MM.1S (cell line): ENCODE measurements around the gene MYOZ2.

Experiments
- DNase-seq: peaks from one replicate; pipeline ENCODE4 v3.0.0-alpha.2; 2015
- H2AFZ ChIP-seq: fragments of 300-600 bp; sonication (generic); 2 replicates; pipeline ENCODE4 v1.6.0; 2016; ENCODE audit warnings: antibody characterized with exemption, low read length
- H3F3A ChIP-seq: fragments of 300-600 bp; sonication (generic); 2 replicates; pipeline ENCODE4 v1.6.1; 2016; ENCODE audit warnings: mild to moderate bottlenecking, antibody characterized with exemption, low read length, moderate library complexity, mixed read lengths; ENCODE audit not compliant: insufficient read depth
- H3K27ac ChIP-seq: fragments of 300-600 bp; sonication (generic); 2 replicates; pipeline ENCODE4 v1.5.1; 2016; ENCODE audit warnings: mild to moderate bottlenecking, low read length
- H3K27me3 ChIP-seq: fragments of 300-600 bp; sonication (generic); replicated peaks from 2 replicates; pipeline ENCODE4 v1.6.0; 2016; ENCODE audit warnings: low read length; ENCODE audit not compliant: insufficient read depth
- H3K36me3 ChIP-seq: fragments of 300-600 bp; sonication (generic); replicated peaks from 2 replicates; pipeline ENCODE4 v1.6.1; 2016; ENCODE audit warnings: mild to moderate bottlenecking, low read length, mixed read lengths; ENCODE audit not compliant: insufficient read depth
- H3K4me1 ChIP-seq: fragments of 300-600 bp; sonication (generic); 2 replicates; pipeline ENCODE4 v1.6.1; 2016; ENCODE audit warnings: low read length, mixed read lengths
- H3K4me2 ChIP-seq: fragments of 300-600 bp; sonication (generic); 2 replicates; pipeline ENCODE4 v1.6.0; 2016; ENCODE audit warnings: low read depth, low read length
- H3K4me3 ChIP-seq: fragments of 300-600 bp; sonication (generic); 2 replicates; pipeline ENCODE4 v1.5.1; 2016; ENCODE audit warnings: low read length, mixed read lengths
- H3K79me2 ChIP-seq: fragments of 300-600 bp; sonication (generic); 2 replicates; pipeline ENCODE4 v1.6.1; 2016; ENCODE audit warnings: mixed run types, low read length, mixed read lengths
- H3K9ac ChIP-seq: fragments of 300-600 bp; sonication (generic); 2 replicates; pipeline ENCODE4 v1.6.1; 2016; ENCODE audit warnings: low read length, mixed read lengths
- H3K9me2 ChIP-seq: fragments of 300-600 bp; sonication (generic); replicated peaks from 2 replicates; pipeline ENCODE4 v1.6.1; 2016; ENCODE audit warnings: mild to moderate bottlenecking, low read length, mixed read lengths; ENCODE audit not compliant: insufficient read depth
- H3K9me3 ChIP-seq: fragments of 300-600 bp; sonication (generic); replicated peaks from 2 replicates; pipeline ENCODE4 v1.6.1; 2016; ENCODE audit warnings: mild to moderate bottlenecking, low read length, mixed read lengths; ENCODE audit not compliant: insufficient read depth
- H4K20me1 ChIP-seq: fragments of 300-600 bp; sonication (generic); 2 replicates; pipeline ENCODE4 v1.6.1; 2016; ENCODE audit warnings: mild to moderate bottlenecking, low read length, moderate library complexity, mixed read lengths; ENCODE audit not compliant: insufficient read depth
- EZH2 ChIP-seq: fragments of 300-600 bp; sonication (generic); optimal IDR thresholded peaks from 2 replicates; pipeline ENCODE3; 2017; ENCODE audit warnings: low read depth, mild to moderate bottlenecking, antibody characterized with exemption, low read length, mixed read lengths
- EZH2phosphoT487 ChIP-seq: fragments of 300-600 bp; sonication (generic); IDR thresholded peaks from 2 replicates; pipeline ENCODE4 v1.6.1; 2018; ENCODE audit warnings: antibody characterized with exemption, low read length
- TF ChIP-seq, protein P1 (sequence below): fragments of 300-600 bp; sonication (generic); IDR thresholded peaks from 2 replicates; pipeline ENCODE4 v1.5.1; 2016; ENCODE audit warnings: antibody characterized with exemption, low read length, mixed read lengths

MYOZ2 gene

DNA sequence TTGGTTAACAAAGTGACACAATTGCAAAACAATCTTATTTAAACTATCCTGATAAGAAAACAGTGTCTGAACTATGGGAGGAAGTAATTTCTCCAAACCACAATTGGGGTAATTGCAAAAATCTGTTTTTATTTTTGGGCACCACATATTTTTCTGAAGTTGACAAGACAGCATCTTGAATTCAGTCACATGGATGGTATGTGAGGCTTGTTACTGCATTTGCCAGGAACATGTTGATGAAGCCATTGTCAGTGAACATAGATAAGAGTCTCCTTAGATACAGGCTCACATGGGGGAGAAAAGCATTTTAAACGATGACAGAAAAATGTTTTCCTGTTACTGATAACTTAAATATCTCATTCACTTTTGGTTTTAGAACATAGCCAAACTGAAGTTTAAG is 71.4 kb downstream of the MYOZ2 start:
- Histone ChIP-seq H3K36me3 (no peaks in the 10 kb centered on the region), H3K9ac (no peak overlapping the region), H4K20me1 (no peaks in the 10 kb centered on the region), H3K4me1 (peaks cover 5% of the 10 kb centered on the region; the same call in 1 of the 2 replicates), H3K79me2 (no peaks in the 10 kb centered on the region), H3K27ac (no peak overlapping the region), H3K9me3 (no peaks in the 10 kb centered on the region), H2AFZ (no peak overlapping the region), H3K27me3 (no peaks in the 10 kb centered on the region), H3K4me2 (no peak overlapping the region), H3F3A (peaks cover 6% of the 10 kb centered on the region), H3K9me2 (no peaks in the 10 kb centered on the region), H3K4me3 (no peak overlapping the region)
- no peak for DNase-seq
- no peak for TF ChIP-seq EZH2phosphoT487
- TF ChIP-seq EZH2, result no peak
- TF ChIP-seq, protein P1, sequence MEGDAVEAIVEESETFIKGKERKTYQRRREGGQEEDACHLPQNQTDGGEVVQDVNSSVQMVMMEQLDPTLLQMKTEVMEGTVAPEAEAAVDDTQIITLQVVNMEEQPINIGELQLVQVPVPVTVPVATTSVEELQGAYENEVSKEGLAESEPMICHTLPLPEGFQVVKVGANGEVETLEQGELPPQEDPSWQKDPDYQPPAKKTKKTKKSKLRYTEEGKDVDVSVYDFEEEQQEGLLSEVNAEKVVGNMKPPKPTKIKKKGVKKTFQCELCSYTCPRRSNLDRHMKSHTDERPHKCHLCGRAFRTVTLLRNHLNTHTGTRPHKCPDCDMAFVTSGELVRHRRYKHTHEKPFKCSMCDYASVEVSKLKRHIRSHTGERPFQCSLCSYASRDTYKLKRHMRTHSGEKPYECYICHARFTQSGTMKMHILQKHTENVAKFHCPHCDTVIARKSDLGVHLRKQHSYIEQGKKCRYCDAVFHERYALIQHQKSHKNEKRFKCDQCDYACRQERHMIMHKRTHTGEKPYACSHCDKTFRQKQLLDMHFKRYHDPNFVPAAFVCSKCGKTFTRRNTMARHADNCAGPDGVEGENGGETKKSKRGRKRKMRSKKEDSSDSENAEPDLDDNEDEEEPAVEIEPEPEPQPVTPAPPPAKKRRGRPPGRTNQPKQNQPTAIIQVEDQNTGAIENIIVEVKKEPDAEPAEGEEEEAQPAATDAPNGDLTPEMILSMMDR, result no peak

- no peak for TF ChIP-seq EZH2phosphoT487
- no peaks in the 10 kb centered on the region for H3K9me3 ChIP-seq
- no peak overlapping the region for H3K27ac ChIP-seq
- no peaks in the 10 kb centered on the region for H3K36me3 ChIP-seq
- no peak overlapping the region for H3K4me2 ChIP-seq
- H2AFZ ChIP-seq, result no peak overlapping the region
- H4K20me1 ChIP-seq, result no peaks in the 10 kb centered on the region
- no peak for DNase-seq
- H3K79me2 ChIP-seq, result peaks cover 5% of the 10 kb centered on the region
- H3K4me3 ChIP-seq, result no peak overlapping the region
- no peaks in the 10 kb centered on the region for H3K27me3 ChIP-seq
- peaks cover 5% of the 10 kb centered on the region; the same call in 1 of the 2 replicates for H3K4me1 ChIP-seq
- H3K9ac ChIP-seq, result no peak overlapping the region
- H3K9me2 ChIP-seq, result no peaks in the 10 kb centered on the region
- H3F3A ChIP-seq, result peaks cover 23% of the 10 kb centered on the region
These were observed 73.4 kb downstream of the MYOZ2 start for GRCh38 chr4:119209077-119209476.

- H3K9ac ChIP-seq, result no peak overlapping the region
- H3K27ac ChIP-seq, result no peak overlapping the region
- TF ChIP-seq EZH2phosphoT487, result no peak
These were observed 74.0 kb downstream of the MYOZ2 start for GRCh38 chr4:119209586-119209985.

DNA sequence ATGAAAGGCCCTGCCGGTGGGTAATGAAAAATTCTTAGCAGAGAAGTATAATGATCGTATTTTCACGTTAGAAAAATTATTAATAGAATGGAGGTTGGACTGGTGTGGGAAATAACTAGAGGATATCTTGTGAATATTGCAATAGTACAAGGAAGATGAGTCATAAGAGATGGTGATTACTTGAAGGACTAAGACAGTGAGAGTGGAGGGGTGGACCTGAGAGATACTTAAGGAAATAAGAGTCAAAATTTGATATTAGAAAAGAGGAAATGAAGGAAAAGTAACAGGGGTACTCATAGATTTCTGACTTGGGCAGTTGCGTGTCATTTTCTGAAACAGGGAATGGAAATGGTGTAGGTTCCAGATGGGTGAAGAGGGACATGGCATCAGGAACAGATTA is 75.1 kb downstream of the MYOZ2 start:
- Histone ChIP-seq H4K20me1 (no peaks in the 10 kb centered on the region), H3K4me3 (no peak overlapping the region), H3K9me2 (no peaks in the 10 kb centered on the region), H3K27me3 (no peaks in the 10 kb centered on the region), H3K9me3 (no peaks in the 10 kb centered on the region), H3K36me3 (no peaks in the 10 kb centered on the region), H3K9ac (no peak overlapping the region), H2AFZ (no peak overlapping the region), H3K4me2 (peak overlapping the region; percentile 85), H3K79me2 (peaks cover 22% of the 10 kb centered on the region), H3K27ac (no peak overlapping the region), H3K4me1 (peaks cover 5% of the 10 kb centered on the region; the same call in 1 of the 2 replicates), H3F3A (peaks cover 24% of the 10 kb centered on the region)
- no peak for DNase-seq
- TF ChIP-seq, protein P1, result no peak
- no peak for TF ChIP-seq EZH2phosphoT487
- no peak for TF ChIP-seq EZH2

More at GRCh38 chr4:119209586-119209985, 74.0 kb downstream of the MYOZ2 start:
- Histone ChIP-seq H2AFZ (no peak overlapping the region), H3K36me3 (no peaks in the 10 kb centered on the region), H3F3A (peaks cover 24% of the 10 kb centered on the region), H4K20me1 (no peaks in the 10 kb centered on the region), H3K9me2 (no peaks in the 10 kb centered on the region), H3K79me2 (peaks cover 10% of the 10 kb centered on the region), H3K4me2 (no peak overlapping the region), H3K4me3 (no peak overlapping the region), H3K4me1 (peaks cover 5% of the 10 kb centered on the region; the same call in 1 of the 2 replicates), H3K9me3 (no peaks in the 10 kb centered on the region), H3K27me3 (no peaks in the 10 kb centered on the region)
- DNase-seq, result no peak
